ENCODE data around the gene SCN5A.

DNA sequence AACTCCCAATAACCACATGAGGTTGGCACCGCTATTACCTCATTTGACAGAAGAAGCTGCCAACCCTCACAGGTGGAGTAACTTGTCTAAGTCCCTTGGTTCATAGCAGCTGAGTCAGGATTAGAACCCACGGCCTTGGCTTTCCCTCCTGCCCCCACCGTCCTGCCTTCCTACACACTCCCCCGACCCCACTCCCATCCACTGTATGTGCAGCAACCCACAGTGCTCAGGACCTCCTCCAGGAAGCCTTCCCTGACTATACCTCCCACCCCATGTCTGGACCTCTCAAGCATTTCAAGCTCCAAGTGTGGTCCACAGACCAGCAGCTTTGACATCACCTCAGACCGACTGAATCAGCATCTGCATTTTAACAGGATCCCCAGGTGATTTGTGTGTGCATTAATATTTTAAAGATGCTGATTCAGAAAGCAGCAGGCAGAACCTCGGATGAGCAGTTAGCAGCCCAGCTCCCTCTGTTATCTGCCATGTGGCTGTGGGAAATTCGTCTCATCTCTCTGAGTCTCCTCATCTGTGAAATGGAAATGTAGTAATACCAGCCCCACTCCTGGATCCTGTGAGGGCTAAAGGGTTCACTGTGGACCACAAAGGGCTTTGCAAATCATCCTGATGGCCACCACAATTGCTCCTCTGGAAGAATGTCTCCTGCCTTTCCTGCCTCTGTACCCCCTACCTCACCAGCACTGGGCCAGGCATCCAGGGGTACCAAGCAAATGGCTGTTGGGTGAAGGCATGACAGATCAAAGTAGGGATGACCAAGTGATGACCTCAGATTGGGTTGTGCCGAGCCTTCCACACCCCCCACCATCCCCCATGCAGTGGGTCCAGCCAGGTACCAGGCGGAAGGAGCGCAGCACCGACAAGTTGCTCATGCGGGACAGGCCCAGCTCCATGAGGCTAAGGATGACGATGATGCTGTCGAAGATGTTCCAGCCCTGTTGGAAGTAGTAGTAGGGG, 62.7 kb downstream of the SCN5A start:
- TF ChIP-seq POLR2AphosphoS5 (IDR thresholded peaks at IDR 0.05; ENCODE audit: low read depth, low read length) (no peak), POU2F2 (IDR thresholded peaks at IDR 0.05; ENCODE audit: low read depth, low read length) (no peak), POLR2A (IDR thresholded peaks at IDR 0.05; ENCODE audit: low read depth, low read length) (no peak), TAF1 (IDR thresholded peaks at IDR 0.05; ENCODE audit: low read depth, low read length) (no peak)

Data from GM12891 (cell line).